HepG2 (cell line): Measurements from ENCODE around the gene VSTM1. TPM values are rescaled to one million over a fixed set of nuclear protein-coding genes. Genes with fewer than 3 reads are reported as not detected.

Source experiments
- ATAC-seq: fragments of 200-7000 bp; cut with Tn5 transposase; 3 replicates; pipeline ENCODE4 v1.9.1; 2020; ENCODE audit warnings: mild to moderate bottlenecking, moderate library complexity
- BruUV-seq: library from RNA; stranded (reverse); fragments of 400-500 nt; replicated peaks from 2 replicates; lab custom pipeline; 2021; lab: Mats Ljungman, UMichigan
- CTCF ChIA-PET: fragments of 300-600 bp; formaldehyde crosslinking; extraction: SDS; loops from one replicate; lab custom pipeline; 2021; ENCODE audit warnings: low total read pairs, inconsistent platforms, low intra/inter-chr PET ratio; lab: Yijun Ruan, JAX
- POLR2A ChIA-PET: fragments of 350-600 bp; sonication (Branson Sonifier 250); formaldehyde crosslinking; loops from one replicate; lab custom pipeline; 2020; ENCODE audit warnings: antibody characterized with exemption, inconsistent platforms; lab: Yijun Ruan, JAX
- DNase-seq: peaks from one replicate; pipeline ENCODE4 v3.0.0-alpha.2; 2015; ENCODE audit warnings: low spot score
- FAIRE-seq: peaks from 3 replicates; lab custom pipeline; 2011; peaks lifted over from hg19 to GRCh38; lab: Jason Lieb, UNC
- H2AFZ ChIP-seq: one replicate; pipeline ENCODE4 v1.6.1; 2011; ENCODE audit warnings: low read length, inconsistent platforms
- H3K27ac ChIP-seq: fragments of 300-600 bp; 3 replicates; pipeline ENCODE4 v1.8.0; 2011; ENCODE audit warnings: mixed run types, mild to moderate bottlenecking, mixed read lengths, low read length, inconsistent platforms; ENCODE audit not compliant: insufficient read depth; ENCODE audit errors: extremely low read length
- H3K27me3 ChIP-seq, 2 experiments: fragments of 200-600 bp in 1 of 2; 2 replicates in 1 of 2; 3 replicates in 1 of 2; pipeline versions ENCODE4 v1.6.0 to v1.8.0; 2011; ENCODE audit warnings: low read length in 2 of 2, mild to moderate bottlenecking in 2 of 2, moderate library complexity in 2 of 2, inconsistent platforms in 1 of 2; ENCODE audit not compliant: insufficient read depth in 2 of 2, control insufficient read depth in 1 of 2
- H3K36me3 ChIP-seq, 2 experiments: fragments of 200-600 bp in 1 of 2; replicated peaks in 1 of 2; 2 replicates in 1 of 2; 3 replicates in 1 of 2; pipeline versions ENCODE4 v1.5.1 to v1.8.0; 2011; ENCODE audit warnings: low read length in 2 of 2, inconsistent platforms in 1 of 2; ENCODE audit not compliant: insufficient read depth in 2 of 2, control insufficient read depth in 1 of 2
- H3K4me1 ChIP-seq: 2 replicates; pipeline ENCODE4 v1.5.1; 2012; ENCODE audit warnings: low read length, inconsistent platforms; ENCODE audit not compliant: insufficient read depth
- H3K4me2 ChIP-seq: 2 replicates; pipeline ENCODE4 v1.6.0; 2011; ENCODE audit warnings: low read depth, low read length, inconsistent platforms
- H3K4me3 ChIP-seq, 3 experiments: fragments of 200-600 bp in 1 of 3; sonication (generic), shearing (Covaris generic) in 1 of 3; replicated peaks in 1 of 3; 2 replicates each; pipeline ENCODE4 v1.5.1; 2011 to 2016; ENCODE audit warnings: low read length in 3 of 3, inconsistent platforms in 2 of 3, low read depth in 2 of 3, mild to moderate bottlenecking in 2 of 3, control low read depth in 1 of 3, mixed read lengths in 1 of 3; ENCODE audit not compliant: insufficient read depth in 1 of 3
- H3K79me2 ChIP-seq: one replicate; pipeline ENCODE4 v1.6.1; 2011; ENCODE audit warnings: low read length, inconsistent platforms; ENCODE audit not compliant: insufficient read depth
- H3K9ac ChIP-seq: 2 replicates; pipeline ENCODE4 v1.6.0; 2011; ENCODE audit warnings: mild to moderate bottlenecking, low read depth, low read length, inconsistent platforms; ENCODE audit not compliant: insufficient read depth
- H3K9me3 ChIP-seq: 2 replicates; pipeline ENCODE4 v1.5.1; 2012; ENCODE audit warnings: mild to moderate bottlenecking, low read length
- H4K20me1 ChIP-seq: 2 replicates; pipeline ENCODE4 v1.6.0; 2011; ENCODE audit warnings: inconsistent platforms, mild to moderate bottlenecking, low read length, moderate library complexity; ENCODE audit not compliant: insufficient read depth
- BATF2 ChIP-seq: sonication (generic); formaldehyde crosslinking; IDR thresholded peaks from 2 replicates; pipeline ENCODE4 v1.8.0; 2022; ENCODE audit warnings: mild to moderate bottlenecking, missing genetic modification reagents, moderate library complexity
- EZH2 ChIP-seq: conservative IDR thresholded peaks from 2 replicates; pipeline ENCODE4 v1.6.1; 2012; ENCODE audit warnings: mild to moderate bottlenecking, low read depth, low read length, moderate library complexity
- GTF3A ChIP-seq: sonication (generic); formaldehyde crosslinking; conservative IDR thresholded peaks from 2 replicates; pipeline ENCODE4 v1.4.0; 2020; ENCODE audit warnings: mild to moderate bottlenecking, missing genetic modification reagents
- JDP2 ChIP-seq: sonication (generic); formaldehyde crosslinking; IDR thresholded peaks from 2 replicates; pipeline ENCODE4 v1.8.1; 2022; ENCODE audit warnings: missing genetic modification reagents, borderline replicate concordance
- KDM5B ChIP-seq: sonication (generic); formaldehyde crosslinking; IDR thresholded peaks from 2 replicates; pipeline ENCODE4 v1.4.0; 2020; ENCODE audit warnings: missing genetic modification reagents, mild to moderate bottlenecking, borderline replicate concordance
- KLF6 ChIP-seq: IDR thresholded peaks from 2 replicates; pipeline ENCODE4 v1.8.0; 2016; ENCODE audit warnings: missing biosample characterization, missing genetic modification reagents
- LRRFIP1 ChIP-seq: sonication (generic); formaldehyde crosslinking; conservative IDR thresholded peaks from 2 replicates; pipeline ENCODE4 v1.4.0; 2020; ENCODE audit warnings: missing genetic modification reagents
- NFIB ChIP-seq: sonication (generic); formaldehyde crosslinking; IDR thresholded peaks from 2 replicates; pipeline ENCODE4 v1.9.0; 2021; ENCODE audit warnings: missing genetic modification reagents, mild to moderate bottlenecking, borderline replicate concordance
- TOE1 ChIP-seq: sonication (generic); formaldehyde crosslinking; IDR thresholded peaks from 2 replicates; pipeline ENCODE4 v1.4.0; 2020; ENCODE audit warnings: mild to moderate bottlenecking, missing genetic modification reagents
- ZBTB34 ChIP-seq: sonication (generic); formaldehyde crosslinking; IDR thresholded peaks from 2 replicates; pipeline ENCODE4 v1.8.0; 2022; ENCODE audit warnings: mild to moderate bottlenecking, missing genetic modification reagents
- ZNF362 ChIP-seq: sonication (generic); formaldehyde crosslinking; IDR thresholded peaks from 2 replicates; pipeline ENCODE4 v1.4.0; 2020; ENCODE audit warnings: missing genetic modification reagents, mild to moderate bottlenecking, borderline replicate concordance
- ZNF556 ChIP-seq: sonication (generic); formaldehyde crosslinking; IDR thresholded peaks from 2 replicates; pipeline ENCODE4 v1.4.0; 2020; ENCODE audit warnings: mild to moderate bottlenecking, missing genetic modification reagents, borderline replicate concordance
- ZNF761 ChIP-seq: sonication (generic); formaldehyde crosslinking; conservative IDR thresholded peaks from 2 replicates; pipeline ENCODE4 v1.4.0; 2020; ENCODE audit warnings: mild to moderate bottlenecking, missing genetic modification reagents
- ZNF780A ChIP-seq: sonication (generic); formaldehyde crosslinking; IDR thresholded peaks from 2 replicates; pipeline ENCODE4 v1.8.0; 2022; ENCODE audit warnings: mild to moderate bottlenecking, missing genetic modification reagents, moderate library complexity
- WGBS: methylation state at CpG from one replicate; pipeline ENCODE4 v1.1.6; 2017; ENCODE audit warnings: low lambda C conversion rate; 5-methylcytosine and 5-hydroxymethylcytosine counted together
- in situ Hi-C: cut with HindIII; loops from 2 replicates; pipeline ENCODE4 v1.10.0; 2017; ENCODE audit warnings: low pct_unique_long_range_greater_than_20kb; ENCODE audit not compliant: extremely low pct_ligation_motif_present
- intact Hi-C: fragments of 100-400 bp; cut with micrococcal nuclease; formaldehyde crosslinking; loops from one replicate; pipeline ENCODE4 v1.10.0; 2022; ENCODE audit not compliant: unreplicated experiment
- polyA plus RNA-seq, 8 experiments: library from polyadenylated mRNA; depleted of rRNA in 3 of 8; stranded (reverse) in 7 of 8; unstranded in 1 of 8; fragments of >200 nt; fragmentation: Illumina TruSeq in 4 of 8; extraction: Trizol in 4 of 8; gene quantifications; 2 replicates each; pipeline versions ENCODE4 v1.2.1 to v1.2.3, GENCODE V29; 2011 to 2016; ENCODE audit warnings: low read depth in 4 of 8, missing spikeins in 1 of 8, mixed read lengths in 1 of 8; ENCODE audit not compliant: insufficient read depth in 1 of 8
- total RNA-seq, 5 experiments: library from RNA; depleted of rRNA; stranded (reverse); fragments of >200 nt; fragmentation: Illumina TruSeq; extraction: Trizol; gene quantifications; 2 replicates each; pipeline ENCODE4 v1.2.3, GENCODE V29; 2016; ENCODE audit warnings: low read depth in 1 of 5
- TF ChIP-seq, protein P1 (sequence below): sonication (generic); formaldehyde crosslinking; IDR thresholded peaks from 2 replicates; pipeline ENCODE4 v1.4.0; 2020; ENCODE audit warnings: mild to moderate bottlenecking, missing genetic modification reagents

VSTM1 gene
- total and polyA plus RNA-seq, 2 of the 13 experiments (the other 11 are each of a cell fraction or from before 2014, with no cell fraction given), result not detected

- no peaks in the 10 kb centered on the region for H3K36me3 ChIP-seq
- no peak for DNase-seq
- no peaks in the 10 kb centered on the region for H4K20me1 ChIP-seq
- H3K9ac ChIP-seq, result no peak overlapping the region
- TF ChIP-seq KLF6 (CRISPR knock-in tag) (no peak), ZNF761 (no peak), ZNF556 (no peak), KDM5B (no peak), EZH2 (no peak), TOE1 (CRISPR knock-in tag) (no peak), NFIB (CRISPR knock-in tag) (no peak), JDP2 (CRISPR knock-in tag) (no peak), ZNF362 (CRISPR knock-in tag) (no peak), BATF2 (CRISPR knock-in tag) (no peak), ZBTB34 (CRISPR knock-in tag) (no peak), LRRFIP1 (CRISPR knock-in tag) (no peak), GTF3A (CRISPR knock-in tag) (no peak), ZNF780A (no peak)
- TF ChIP-seq, protein P1, sequence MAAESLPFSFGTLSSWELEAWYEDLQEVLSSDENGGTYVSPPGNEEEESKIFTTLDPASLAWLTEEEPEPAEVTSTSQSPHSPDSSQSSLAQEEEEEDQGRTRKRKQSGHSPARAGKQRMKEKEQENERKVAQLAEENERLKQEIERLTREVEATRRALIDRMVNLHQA, result no peak
- in situ Hi-C loops (no loop called here), intact Hi-C loops (no loop called here)
- WGBS, result 26% methylated on average over 28 of the region's 43 CpGs
- no peak overlapping the region for H2AFZ ChIP-seq
- POLR2A ChIA-PET, result no interaction called here
- no peak overlapping the region for H3K4me2 ChIP-seq
- H3K79me2 ChIP-seq, result no peaks in the 10 kb centered on the region
- H3K9me3 ChIP-seq, result no peaks in the 10 kb centered on the region
- CTCF ChIA-PET, result no interaction called here
- H3K27me3 ChIP-seq, result peaks cover 8 to 49% of the 10 kb centered on the region in 2 experiments
- H3K4me1 ChIP-seq, result no peaks in the 10 kb centered on the region
- FAIRE-seq, result no peak
- ATAC-seq, result no peak
- H3K4me3 ChIP-seq, result no peak overlapping the region
- no peak overlapping the region for H3K27ac ChIP-seq
- BruUV-seq, result no TSS peak
Measured at GRCh38 chr19:53992815-53993214, 70.9 kb downstream of the VSTM1 start.
